Gastrocnemius medialis (tissue), 4 donors: ENCODE measurements around the gene MTG2.

Experiments used
- POLR2A ChIP-seq, 2 donors: fragments of 450-650 bp; IDR thresholded peaks; one replicate each; pipeline ENCODE4 v1.6.1; 2017; ENCODE audit warnings: antibody characterized with exemption in 2 of 2, mild to moderate bottlenecking in 2 of 2, moderate library complexity in 2 of 2
- TF ChIP-seq, protein P1 (sequence below), 5 experiments: fragments of 450-650 bp in 3 of 5; fragments of 200-600 bp in 2 of 5; sonication (generic) in 2 of 5; IDR thresholded peaks in 4 of 5; conservative IDR thresholded peaks in 1 of 5; 1 replicate in 4 of 5; 2 replicates in 1 of 5; pipeline ENCODE4 v1.5.1; 2016 to 2019; ENCODE audit warnings: antibody characterized with exemption in 5 of 5, mild to moderate bottlenecking in 3 of 5, moderate library complexity in 3 of 5

DNA sequence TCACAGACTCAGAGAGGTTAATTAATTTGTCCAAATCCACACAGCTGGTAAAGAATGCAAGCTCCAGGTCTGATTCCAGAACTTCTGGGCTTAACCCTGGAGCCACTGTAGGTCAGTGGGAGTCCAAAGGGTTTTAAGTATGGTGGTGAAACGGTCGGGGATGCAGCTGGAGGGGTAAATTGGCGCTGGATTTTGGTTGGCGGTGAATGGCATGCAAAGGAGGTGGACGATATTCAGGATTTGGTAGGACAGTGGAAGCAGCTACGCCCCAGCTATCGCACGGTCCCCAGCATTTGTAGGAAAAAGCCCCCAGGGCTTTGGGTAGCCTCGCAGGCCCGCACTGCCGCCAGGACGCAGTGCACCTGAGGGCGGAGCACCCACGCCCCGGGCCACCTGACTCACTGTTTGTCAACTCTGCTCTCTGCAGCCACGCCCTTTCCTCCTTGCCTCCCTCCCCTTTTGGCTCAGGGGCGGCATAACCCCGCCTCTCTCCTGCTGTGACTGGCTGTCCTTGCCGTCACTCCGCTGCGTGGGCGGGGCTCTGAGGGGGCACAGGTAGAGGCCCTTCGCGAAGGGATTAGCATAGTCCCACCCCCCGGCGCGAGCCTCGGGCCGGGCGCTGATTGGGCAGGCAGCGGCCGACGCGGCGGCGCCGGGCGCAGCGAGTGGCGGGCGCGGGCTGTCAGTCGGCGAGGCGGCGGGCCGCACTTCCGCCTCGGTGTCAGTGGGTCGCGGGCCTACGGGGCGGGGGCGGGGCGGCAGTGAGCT is 55.2 kb downstream of the MTG2 start, which contains the start of gene OSBPL2:
- TF ChIP-seq, protein P1, sequence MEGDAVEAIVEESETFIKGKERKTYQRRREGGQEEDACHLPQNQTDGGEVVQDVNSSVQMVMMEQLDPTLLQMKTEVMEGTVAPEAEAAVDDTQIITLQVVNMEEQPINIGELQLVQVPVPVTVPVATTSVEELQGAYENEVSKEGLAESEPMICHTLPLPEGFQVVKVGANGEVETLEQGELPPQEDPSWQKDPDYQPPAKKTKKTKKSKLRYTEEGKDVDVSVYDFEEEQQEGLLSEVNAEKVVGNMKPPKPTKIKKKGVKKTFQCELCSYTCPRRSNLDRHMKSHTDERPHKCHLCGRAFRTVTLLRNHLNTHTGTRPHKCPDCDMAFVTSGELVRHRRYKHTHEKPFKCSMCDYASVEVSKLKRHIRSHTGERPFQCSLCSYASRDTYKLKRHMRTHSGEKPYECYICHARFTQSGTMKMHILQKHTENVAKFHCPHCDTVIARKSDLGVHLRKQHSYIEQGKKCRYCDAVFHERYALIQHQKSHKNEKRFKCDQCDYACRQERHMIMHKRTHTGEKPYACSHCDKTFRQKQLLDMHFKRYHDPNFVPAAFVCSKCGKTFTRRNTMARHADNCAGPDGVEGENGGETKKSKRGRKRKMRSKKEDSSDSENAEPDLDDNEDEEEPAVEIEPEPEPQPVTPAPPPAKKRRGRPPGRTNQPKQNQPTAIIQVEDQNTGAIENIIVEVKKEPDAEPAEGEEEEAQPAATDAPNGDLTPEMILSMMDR (IDR thresholded peaks at IDR 0.05 in 4 of 5, conservative IDR thresholded peaks at IDR 0.05 in 1 of 5): no peak
- TF ChIP-seq POLR2A (IDR thresholded peaks at IDR 0.05): peak; percentile 80 to 84
